ENCODE data around the gene GPR61.

- no peak for TF ChIP-seq RBBP5 (IDR thresholded peaks at IDR 0.05; ENCODE audit: borderline replicate concordance, insufficient read depth, low read length, poor library complexity, severe bottlenecking)
- no peak for TF ChIP-seq CHD4 (IDR thresholded peaks at IDR 0.05; ENCODE audit: insufficient read depth, insufficient replicate concordance, low read depth, low read length, poor library complexity, severe bottlenecking)
- TF ChIP-seq ZNF197 (CRISPR knock-in tag; IDR thresholded peaks at IDR 0.05; ENCODE audit: low read depth): no peak
- TF ChIP-seq MYC (IDR thresholded peaks at IDR 0.05; ENCODE audit: low read depth, low read length): no peak
- TF ChIP-seq MYC (CRISPR knock-in tag; IDR thresholded peaks at IDR 0.05; ENCODE audit: borderline replicate concordance, low read depth): no peak
- TF ChIP-seq CTBP1 (IDR thresholded peaks at IDR 0.05; ENCODE audit: borderline replicate concordance): no peak
- TF ChIP-seq HINFP (tag; conservative IDR thresholded peaks at IDR 0.05; ENCODE audit: low read depth): no peak
- no peak for TF ChIP-seq CTCF (IDR thresholded peaks at IDR 0.05 in 2 of 3, conservative IDR thresholded peaks at IDR 0.05 in 1 of 3; ENCODE audit: insufficient read depth in 2 of 3, low read depth in 1 of 3, low read length in 3 of 3)
These were observed 12.4 kb upstream of the GPR61 start for GRCh38 chr1:109527098-109527811.

All from K562 (cell line).